Measurements from ENCODE around the gene IGSF11.

DNA sequence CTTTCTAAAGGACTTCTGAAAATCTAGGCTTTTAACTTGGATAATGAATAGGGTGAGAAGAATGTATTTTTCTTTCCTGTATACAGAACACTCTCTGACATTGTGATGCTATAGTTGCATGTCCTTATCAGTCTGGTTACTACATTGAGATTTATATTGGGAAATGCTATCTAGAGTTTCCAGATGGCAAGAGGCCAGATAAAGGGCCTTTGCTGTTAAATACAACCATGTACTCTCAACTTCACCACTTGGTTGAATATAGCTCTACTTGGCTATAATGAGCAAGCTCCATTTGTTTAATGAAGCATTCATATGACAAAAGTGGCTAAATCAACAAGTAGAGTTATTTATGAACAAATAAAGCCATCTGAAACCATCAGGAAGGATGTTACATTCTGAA is 91.0 kb downstream of the IGSF11 start:
- TF ChIP-seq, protein P1, sequence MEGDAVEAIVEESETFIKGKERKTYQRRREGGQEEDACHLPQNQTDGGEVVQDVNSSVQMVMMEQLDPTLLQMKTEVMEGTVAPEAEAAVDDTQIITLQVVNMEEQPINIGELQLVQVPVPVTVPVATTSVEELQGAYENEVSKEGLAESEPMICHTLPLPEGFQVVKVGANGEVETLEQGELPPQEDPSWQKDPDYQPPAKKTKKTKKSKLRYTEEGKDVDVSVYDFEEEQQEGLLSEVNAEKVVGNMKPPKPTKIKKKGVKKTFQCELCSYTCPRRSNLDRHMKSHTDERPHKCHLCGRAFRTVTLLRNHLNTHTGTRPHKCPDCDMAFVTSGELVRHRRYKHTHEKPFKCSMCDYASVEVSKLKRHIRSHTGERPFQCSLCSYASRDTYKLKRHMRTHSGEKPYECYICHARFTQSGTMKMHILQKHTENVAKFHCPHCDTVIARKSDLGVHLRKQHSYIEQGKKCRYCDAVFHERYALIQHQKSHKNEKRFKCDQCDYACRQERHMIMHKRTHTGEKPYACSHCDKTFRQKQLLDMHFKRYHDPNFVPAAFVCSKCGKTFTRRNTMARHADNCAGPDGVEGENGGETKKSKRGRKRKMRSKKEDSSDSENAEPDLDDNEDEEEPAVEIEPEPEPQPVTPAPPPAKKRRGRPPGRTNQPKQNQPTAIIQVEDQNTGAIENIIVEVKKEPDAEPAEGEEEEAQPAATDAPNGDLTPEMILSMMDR (conservative IDR thresholded peaks at IDR 0.05) = no peak
- TF ChIP-seq EZH2 (IDR thresholded peaks at IDR 0.05; ENCODE audit: low read depth) = no peak

Data from PC-9 (cell line).